ENCODE results near the gene ABLIM2. TPM values are rescaled to one million over a fixed set of nuclear protein-coding genes. Genes with fewer than 3 reads are reported as not detected.

The ABLIM2 gene
- polyA plus RNA-seq, 1 donor from 2014 or later: 14.9 TPM

- H3K9me3 ChIP-seq (ENCODE audit: low read length): no peaks in the 10 kb centered on the region
- no peak overlapping the region for H3K4me2 ChIP-seq (ENCODE audit: low read length)
- no peaks in the 10 kb centered on the region for H3K36me3 ChIP-seq (ENCODE audit: insufficient read depth, low read length)
Measured at GRCh38 chr4:7998447-7998846, 160.2 kb downstream of the ABLIM2 start.

GRCh38 chr4:7995866-7996265 is 162.7 kb downstream of the ABLIM2 start:
- Histone ChIP-seq H3K27ac (ENCODE audit: low read length) (no peak overlapping the region), H3K9me3 (ENCODE audit: low read length) (no peaks in the 10 kb centered on the region), H3K4me2 (ENCODE audit: low read length) (no peak overlapping the region), H4K20me1 (ENCODE audit: insufficient read depth) (no peaks in the 10 kb centered on the region), H3K9me2 (ENCODE audit: insufficient read depth, low read length) (no peaks in the 10 kb centered on the region), H3K79me2 (replicated peaks; ENCODE audit: insufficient read depth, low read length) (no peaks in the 10 kb centered on the region), H3K9ac (ENCODE audit: low read length) (no peak overlapping the region), H3K4me3 (ENCODE audit: low read length) (no peak overlapping the region), H3K36me3 (ENCODE audit: insufficient read depth, low read length) (no peaks in the 10 kb centered on the region), H2AFZ (ENCODE audit: low read depth, low read length) (no peak overlapping the region), H3K27me3 (ENCODE audit: insufficient read depth, low read depth, low read length) (no peaks in the 10 kb centered on the region), H3F3A (ENCODE audit: insufficient read depth, low read length, poor library complexity, severe bottlenecking) (no peaks in the 10 kb centered on the region)
- no peak for TF ChIP-seq RAD21 (conservative IDR thresholded peaks at IDR 0.05)
- TF ChIP-seq POLR2AphosphoS5 (IDR thresholded peaks at IDR 0.05): no peak
- TF ChIP-seq SMC3 (conservative IDR thresholded peaks at IDR 0.05; ENCODE audit: poor library complexity): no peak
- no peak for TF ChIP-seq CTCF (IDR thresholded peaks at IDR 0.05; ENCODE audit: poor library complexity, severe bottlenecking)
- no peak for TF ChIP-seq REST (IDR thresholded peaks at IDR 0.05; ENCODE audit: borderline replicate concordance)
- TF ChIP-seq TAF1 (IDR thresholded peaks at IDR 0.05; ENCODE audit: low read depth): no peak
- TF ChIP-seq EP300 (conservative IDR thresholded peaks at IDR 0.05; ENCODE audit: poor library complexity, severe bottlenecking): no peak
- no peak for TF ChIP-seq EZH2 (IDR thresholded peaks at IDR 0.05; ENCODE audit: borderline replicate concordance, insufficient read depth, low read length, poor library complexity, severe bottlenecking)
- TF ChIP-seq MXI1 (conservative IDR thresholded peaks at IDR 0.05; ENCODE audit: poor library complexity, severe bottlenecking): no peak

More at GRCh38 chr4:7998447-7998846, 160.2 kb downstream of the ABLIM2 start:
- no peak overlapping the region for H2AFZ ChIP-seq (ENCODE audit: low read depth, low read length)
- H3K79me2 ChIP-seq (replicated peaks; ENCODE audit: insufficient read depth, low read length): no peaks in the 10 kb centered on the region
- no peaks in the 10 kb centered on the region for H3K9me2 ChIP-seq (ENCODE audit: insufficient read depth, low read length)
- H3K27ac ChIP-seq (ENCODE audit: low read length): no peak overlapping the region
- no peak overlapping the region for H3K4me3 ChIP-seq (ENCODE audit: low read length)
- no peaks in the 10 kb centered on the region for H4K20me1 ChIP-seq (ENCODE audit: insufficient read depth)
- H3F3A ChIP-seq (ENCODE audit: insufficient read depth, low read length, poor library complexity, severe bottlenecking): no peaks in the 10 kb centered on the region
- H3K9ac ChIP-seq (ENCODE audit: low read length): no peak overlapping the region
- TF ChIP-seq RAD21 (conservative IDR thresholded peaks at IDR 0.05) (no peak), POLR2AphosphoS5 (IDR thresholded peaks at IDR 0.05) (no peak)
- no peaks in the 10 kb centered on the region for H3K27me3 ChIP-seq (ENCODE audit: insufficient read depth, low read depth, low read length)

- no peak overlapping the region for H3K27ac ChIP-seq (ENCODE audit: low read length)
Measured at GRCh38 chr4:7995135-7995534, 163.5 kb downstream of the ABLIM2 start.

More at GRCh38 chr4:7995135-7995534, 163.5 kb downstream of the ABLIM2 start:
- Histone ChIP-seq H3K27me3 (ENCODE audit: insufficient read depth, low read depth, low read length) (no peaks in the 10 kb centered on the region), H3K4me3 (ENCODE audit: low read length) (no peak overlapping the region), H3K79me2 (replicated peaks; ENCODE audit: insufficient read depth, low read length) (no peaks in the 10 kb centered on the region), H3K9me3 (ENCODE audit: low read length) (no peaks in the 10 kb centered on the region), H3K9me2 (ENCODE audit: insufficient read depth, low read length) (no peaks in the 10 kb centered on the region), H4K20me1 (ENCODE audit: insufficient read depth) (no peaks in the 10 kb centered on the region), H3K4me2 (ENCODE audit: low read length) (no peak overlapping the region), H3K9ac (ENCODE audit: low read length) (no peak overlapping the region), H3F3A (ENCODE audit: insufficient read depth, low read length, poor library complexity, severe bottlenecking) (no peaks in the 10 kb centered on the region), H2AFZ (ENCODE audit: low read depth, low read length) (no peak overlapping the region), H3K36me3 (ENCODE audit: insufficient read depth, low read length) (no peaks in the 10 kb centered on the region)
- TF ChIP-seq POLR2AphosphoS5 (IDR thresholded peaks at IDR 0.05): no peak
- no peak for TF ChIP-seq MXI1 (conservative IDR thresholded peaks at IDR 0.05; ENCODE audit: poor library complexity, severe bottlenecking)
- TF ChIP-seq TAF1 (IDR thresholded peaks at IDR 0.05; ENCODE audit: low read depth): no peak
- TF ChIP-seq REST (IDR thresholded peaks at IDR 0.05; ENCODE audit: borderline replicate concordance): no peak
- no peak for TF ChIP-seq RAD21 (conservative IDR thresholded peaks at IDR 0.05)
- no peak for TF ChIP-seq CTCF (IDR thresholded peaks at IDR 0.05; ENCODE audit: poor library complexity, severe bottlenecking)

Measured in neural cell (in vitro differentiated cells).